Right lobe of liver (tissue), 4 donors: ENCODE measurements around the gene DBH.

Source experiments
- POLR2A ChIP-seq: fragments of 450-650 bp; IDR thresholded peaks from one replicate; pipeline ENCODE4 v1.6.1; 2017; ENCODE audit warnings: antibody characterized with exemption, mild to moderate bottlenecking
- TF ChIP-seq, protein P1 (sequence below), 4 donors: fragments of 200-600 bp in 3 of 4; fragments of 450-650 bp in 1 of 4; IDR thresholded peaks; one replicate each; pipeline versions ENCODE4 v1.5.1 to v1.8.0; 2016 to 2022; ENCODE audit warnings: antibody characterized with exemption in 4 of 4, mild to moderate bottlenecking in 2 of 4
- donor health status: DM: no; HTN: no; CAD: no.
- donor health status: DM: no; HTN: no; CAD: no.
- donor health status: DM: no; HTN: yes; CAD: no.

DNA sequence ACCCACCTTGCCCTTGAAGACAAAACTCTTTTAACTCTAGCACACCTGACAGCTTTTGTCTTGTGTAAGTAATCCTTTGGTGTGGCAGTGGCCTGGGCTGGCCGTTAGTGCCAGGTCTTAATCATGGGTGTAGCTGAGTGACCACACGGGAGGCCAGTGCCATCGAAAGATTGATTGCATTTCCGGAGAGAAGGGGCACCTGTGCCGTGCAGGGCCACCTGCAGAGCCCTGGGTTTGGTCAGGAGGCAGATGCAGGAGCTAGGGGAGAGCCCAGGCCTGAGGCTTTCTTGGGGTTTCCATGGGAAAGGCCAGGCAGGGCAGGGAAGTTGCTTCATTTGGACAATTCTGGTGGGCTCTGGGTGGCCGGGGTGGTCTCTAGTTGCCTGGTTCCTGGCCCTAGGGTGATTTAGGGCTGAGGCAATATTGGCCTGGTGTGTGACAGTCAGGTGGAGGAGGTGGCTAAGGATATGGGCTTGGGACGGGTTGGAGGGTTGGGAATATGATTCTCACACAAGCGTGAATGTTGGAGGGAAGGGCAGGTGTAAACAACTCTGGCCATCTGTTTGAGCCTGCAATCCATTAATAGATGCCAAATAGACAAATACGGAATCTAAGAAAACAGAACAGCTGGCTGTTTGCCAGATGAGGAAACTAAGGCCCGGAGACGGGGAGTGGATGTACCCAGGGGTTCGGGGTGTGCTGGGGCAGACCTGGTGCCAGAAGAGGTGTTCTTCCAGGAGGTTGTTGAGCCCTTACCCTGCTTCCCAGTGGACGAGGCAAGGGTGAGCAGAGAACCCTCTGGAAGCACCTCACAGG is 4.6 kb downstream of the DBH start:
- TF ChIP-seq, protein P1, sequence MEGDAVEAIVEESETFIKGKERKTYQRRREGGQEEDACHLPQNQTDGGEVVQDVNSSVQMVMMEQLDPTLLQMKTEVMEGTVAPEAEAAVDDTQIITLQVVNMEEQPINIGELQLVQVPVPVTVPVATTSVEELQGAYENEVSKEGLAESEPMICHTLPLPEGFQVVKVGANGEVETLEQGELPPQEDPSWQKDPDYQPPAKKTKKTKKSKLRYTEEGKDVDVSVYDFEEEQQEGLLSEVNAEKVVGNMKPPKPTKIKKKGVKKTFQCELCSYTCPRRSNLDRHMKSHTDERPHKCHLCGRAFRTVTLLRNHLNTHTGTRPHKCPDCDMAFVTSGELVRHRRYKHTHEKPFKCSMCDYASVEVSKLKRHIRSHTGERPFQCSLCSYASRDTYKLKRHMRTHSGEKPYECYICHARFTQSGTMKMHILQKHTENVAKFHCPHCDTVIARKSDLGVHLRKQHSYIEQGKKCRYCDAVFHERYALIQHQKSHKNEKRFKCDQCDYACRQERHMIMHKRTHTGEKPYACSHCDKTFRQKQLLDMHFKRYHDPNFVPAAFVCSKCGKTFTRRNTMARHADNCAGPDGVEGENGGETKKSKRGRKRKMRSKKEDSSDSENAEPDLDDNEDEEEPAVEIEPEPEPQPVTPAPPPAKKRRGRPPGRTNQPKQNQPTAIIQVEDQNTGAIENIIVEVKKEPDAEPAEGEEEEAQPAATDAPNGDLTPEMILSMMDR (IDR thresholded peaks at IDR 0.05) = no peak
- no peak for TF ChIP-seq POLR2A
